Esophagus muscularis mucosa (tissue), 4 donors: ENCODE results near the gene SPON1. TPM values are rescaled to one million over a fixed set of nuclear protein-coding genes. Genes with fewer than 3 reads are reported as not detected.

Experiments
- DNase-seq: peaks from one replicate; pipeline ENCODE4 v3.0.0-alpha.2; 2017; ENCODE audit errors: extremely low spot score
- H3K27ac ChIP-seq, 4 donors: fragments of 200-600 bp; sonication (generic); replicated peaks in 1 of 4; 1 replicate in 3 of 4; 2 replicates in 1 of 4; pipeline ENCODE4 v1.5.1; 2016 to 2019; ENCODE audit warnings: mild to moderate bottlenecking in 1 of 4
- H3K27me3 ChIP-seq, 4 donors: fragments of 200-600 bp; sonication (generic); one replicate each; pipeline versions ENCODE4 v1.5.1 to v1.6.0; 2016 to 2019
- H3K36me3 ChIP-seq, 4 donors: fragments of 200-600 bp; sonication (generic); one replicate each; pipeline ENCODE4 v1.5.1; 2016 to 2019
- H3K4me1 ChIP-seq, 4 donors: fragments of 200-600 bp; sonication (generic); one replicate each; pipeline ENCODE4 v1.5.1; 2016 to 2019
- H3K4me3 ChIP-seq, 4 donors: fragments of 200-600 bp; sonication (generic); 1 replicate in 2 of 4; 2 replicates in 2 of 4; pipeline ENCODE4 v1.5.1; 2016 to 2019; ENCODE audit warnings: mild to moderate bottlenecking in 4 of 4, moderate library complexity in 1 of 4
- H3K9me3 ChIP-seq, 4 donors: fragments of 200-600 bp; sonication (generic); 1 replicate in 3 of 4; 2 replicates in 1 of 4; pipeline ENCODE4 v1.5.1; 2016 to 2019
- EP300 ChIP-seq: sonication (generic); formaldehyde crosslinking; IDR thresholded peaks from one replicate; pipeline ENCODE4 v1.6.1; 2017; ENCODE audit warnings: antibody characterized with exemption
- POLR2A ChIP-seq: fragments of 450-650 bp; IDR thresholded peaks from one replicate; pipeline ENCODE4 v1.6.1; 2017; ENCODE audit warnings: antibody characterized with exemption, moderate library complexity, mild to moderate bottlenecking, low read depth
- POLR2AphosphoS5 ChIP-seq, 2 donors: sonication (generic); formaldehyde crosslinking; IDR thresholded peaks; one replicate each; pipeline ENCODE4 v1.6.1; 2017; ENCODE audit warnings: antibody characterized with exemption in 2 of 2
- WGBS: methylation state at CpG from one replicate; pipeline ENCODE4 v1.1.5; 2018; 5-methylcytosine and 5-hydroxymethylcytosine counted together
- intact Hi-C: fragments of 100-400 bp; cut with DNase I; formaldehyde crosslinking; loops from one replicate; pipeline ENCODE4 v1.15.1; 2023
- total RNA-seq, 4 donors: library from RNA; depleted of rRNA; stranded (reverse); fragments of >200 nt; gene quantifications; one replicate each; pipeline versions ENCODE4 v1.1.0 to v1.2.1, GENCODE V29; 2016
- TF ChIP-seq, protein P1 (sequence below), 3 experiments: fragments of 200-600 bp in 2 of 3; fragments of 450-650 bp in 1 of 3; sonication (generic) in 2 of 3; IDR thresholded peaks; one replicate each; pipeline ENCODE4 v1.5.1; 2017 to 2019; ENCODE audit warnings: antibody characterized with exemption in 3 of 3, mild to moderate bottlenecking in 2 of 3, moderate library complexity in 1 of 3

Gene SPON1
- total RNA-seq, 4 donors from 2014 or later, result 12.5 to 25.2 (median 19.2) TPM

DNA sequence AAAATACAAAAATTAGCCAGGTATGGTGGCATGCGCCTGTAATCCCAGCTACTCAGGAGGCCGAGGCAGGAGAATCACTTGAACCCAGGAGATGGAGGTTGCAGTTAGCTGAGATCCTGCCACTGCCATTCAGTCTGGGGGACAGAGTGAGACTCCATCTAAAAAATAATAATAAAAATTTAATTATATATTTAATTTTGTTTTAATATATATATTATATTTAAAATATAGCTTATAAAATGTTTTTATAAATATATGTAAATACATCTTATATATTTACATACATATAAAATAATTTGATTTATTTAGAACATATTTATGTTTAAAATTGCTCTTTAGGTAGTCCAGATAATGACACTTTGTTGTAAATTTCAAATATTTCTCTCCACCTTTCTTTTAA, 82.9 kb downstream of the SPON1 start:
- DNase-seq, result no peak
- no peak overlapping the region for H3K4me3 ChIP-seq
- H3K9me3 ChIP-seq, result no peaks in the 10 kb centered on the region
- H3K4me1 ChIP-seq, result peaks cover 0 to 22% (median 16%) of the 10 kb centered on the region in 4 donors
- no peaks in the 10 kb centered on the region for H3K27me3 ChIP-seq
- 98% methylated on average over 2 of the region's 2 CpGs for WGBS
- no peaks in the 10 kb centered on the region for H3K36me3 ChIP-seq
- TF ChIP-seq, protein P1, sequence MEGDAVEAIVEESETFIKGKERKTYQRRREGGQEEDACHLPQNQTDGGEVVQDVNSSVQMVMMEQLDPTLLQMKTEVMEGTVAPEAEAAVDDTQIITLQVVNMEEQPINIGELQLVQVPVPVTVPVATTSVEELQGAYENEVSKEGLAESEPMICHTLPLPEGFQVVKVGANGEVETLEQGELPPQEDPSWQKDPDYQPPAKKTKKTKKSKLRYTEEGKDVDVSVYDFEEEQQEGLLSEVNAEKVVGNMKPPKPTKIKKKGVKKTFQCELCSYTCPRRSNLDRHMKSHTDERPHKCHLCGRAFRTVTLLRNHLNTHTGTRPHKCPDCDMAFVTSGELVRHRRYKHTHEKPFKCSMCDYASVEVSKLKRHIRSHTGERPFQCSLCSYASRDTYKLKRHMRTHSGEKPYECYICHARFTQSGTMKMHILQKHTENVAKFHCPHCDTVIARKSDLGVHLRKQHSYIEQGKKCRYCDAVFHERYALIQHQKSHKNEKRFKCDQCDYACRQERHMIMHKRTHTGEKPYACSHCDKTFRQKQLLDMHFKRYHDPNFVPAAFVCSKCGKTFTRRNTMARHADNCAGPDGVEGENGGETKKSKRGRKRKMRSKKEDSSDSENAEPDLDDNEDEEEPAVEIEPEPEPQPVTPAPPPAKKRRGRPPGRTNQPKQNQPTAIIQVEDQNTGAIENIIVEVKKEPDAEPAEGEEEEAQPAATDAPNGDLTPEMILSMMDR (IDR thresholded peaks at IDR 0.05), result no peak
- TF ChIP-seq POLR2A, result no peak
- no peak for TF ChIP-seq EP300
- no peak for TF ChIP-seq POLR2AphosphoS5 (IDR thresholded peaks at IDR 0.05)
- no peak overlapping the region for H3K27ac ChIP-seq
- intact Hi-C loops, result no loop called here

DNA sequence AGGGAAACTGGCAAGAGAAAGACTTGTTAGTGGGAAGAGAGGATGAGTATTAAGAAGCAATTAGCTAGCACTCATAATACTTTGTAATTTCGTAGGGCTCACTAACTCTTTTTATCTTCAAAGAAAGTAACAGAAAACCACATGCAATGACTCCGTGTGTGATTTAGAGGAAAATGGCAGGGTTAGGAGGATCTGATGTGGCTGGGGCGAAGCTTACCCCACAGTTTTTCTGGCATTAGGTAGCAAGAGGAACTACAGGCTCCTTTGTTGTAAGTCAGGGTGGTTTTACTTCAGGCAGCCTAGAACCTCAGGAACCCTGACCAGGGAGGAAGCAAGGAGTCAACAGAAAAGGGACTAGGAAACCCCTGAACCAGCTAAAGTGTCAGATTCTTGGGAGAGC, 89.7 kb downstream of the SPON1 start:
- WGBS, result 94% methylated on average over 3 of the region's 3 CpGs
- Histone ChIP-seq H3K4me1 (peaks cover 0 to 11% (median 9%) of the 10 kb centered on the region in 4 donors), H3K9me3 (no peaks in the 10 kb centered on the region), H3K27me3 (no peaks in the 10 kb centered on the region), H3K4me3 (no peak overlapping the region), H3K36me3 (no peaks in the 10 kb centered on the region), H3K27ac (no peak overlapping the region)
- no peak for TF ChIP-seq POLR2A
- TF ChIP-seq, protein P1 (IDR thresholded peaks at IDR 0.05), result no peak
- TF ChIP-seq POLR2AphosphoS5 (IDR thresholded peaks at IDR 0.05), result no peak
- no peak for TF ChIP-seq EP300
- DNase-seq, result no peak
- intact Hi-C loops, result no loop called here

DNA sequence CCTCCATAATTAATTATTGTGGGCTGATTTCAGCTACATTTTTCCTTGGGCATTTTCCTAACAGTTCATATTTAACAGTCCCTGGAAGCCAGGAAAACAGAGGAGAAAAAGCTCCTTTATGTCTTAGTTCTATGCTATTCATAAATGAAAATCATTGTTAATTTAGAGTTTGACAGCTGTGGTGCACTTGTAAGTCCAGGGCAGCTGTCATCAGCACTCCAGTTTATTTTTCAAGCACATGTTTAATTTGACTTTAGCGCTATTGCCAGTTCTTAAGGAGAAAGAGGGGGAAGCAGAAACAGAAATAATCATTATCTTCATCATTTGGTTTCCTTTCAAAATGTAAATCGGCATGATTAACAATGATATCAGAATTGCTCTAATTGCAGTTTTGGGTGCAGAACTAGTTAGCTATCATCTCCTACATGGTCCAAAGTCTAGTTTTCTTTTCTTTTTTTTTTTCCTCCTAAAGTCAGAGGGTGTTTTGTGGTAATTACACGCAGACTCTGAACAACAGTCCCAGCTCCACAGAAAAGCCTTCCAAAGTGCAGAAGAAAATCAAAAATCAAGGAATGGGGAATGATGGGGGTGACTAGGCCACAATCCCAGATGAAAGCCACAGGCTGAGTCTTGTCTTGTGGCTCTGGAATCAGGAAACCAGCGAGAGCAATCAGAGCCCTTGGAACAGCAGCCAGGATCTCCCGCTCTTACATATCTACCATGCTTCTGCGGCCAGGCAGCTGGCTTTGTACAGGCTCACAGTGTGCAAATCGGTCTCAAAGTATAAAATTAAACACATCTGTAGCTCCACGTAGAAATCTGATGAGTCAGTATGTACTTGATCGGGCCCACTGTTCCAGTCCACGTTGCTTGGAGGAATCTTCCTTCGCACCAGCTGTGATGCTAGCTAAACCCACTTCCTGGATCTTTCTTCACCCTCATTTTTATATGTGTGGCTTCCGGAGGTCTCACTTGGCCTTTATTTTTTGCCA, 91.9 kb downstream of the SPON1 start:
- intact Hi-C loops, result no loop called here
- DNase-seq, result no peak
- WGBS, result 74% methylated on average over 12 of the region's 12 CpGs
- Histone ChIP-seq H3K27me3 (no peaks in the 10 kb centered on the region), H3K4me1 (peaks cover 0 to 13% (median 9%) of the 10 kb centered on the region in 4 donors), H3K4me3 (no peak overlapping the region), H3K27ac (no peak overlapping the region), H3K36me3 (no peaks in the 10 kb centered on the region), H3K9me3 (no peaks in the 10 kb centered on the region)
- no peak for TF ChIP-seq POLR2AphosphoS5 (IDR thresholded peaks at IDR 0.05)
- TF ChIP-seq, protein P1 (IDR thresholded peaks at IDR 0.05), result no peak
- no peak for TF ChIP-seq POLR2A
- TF ChIP-seq EP300, result no peak

DNA sequence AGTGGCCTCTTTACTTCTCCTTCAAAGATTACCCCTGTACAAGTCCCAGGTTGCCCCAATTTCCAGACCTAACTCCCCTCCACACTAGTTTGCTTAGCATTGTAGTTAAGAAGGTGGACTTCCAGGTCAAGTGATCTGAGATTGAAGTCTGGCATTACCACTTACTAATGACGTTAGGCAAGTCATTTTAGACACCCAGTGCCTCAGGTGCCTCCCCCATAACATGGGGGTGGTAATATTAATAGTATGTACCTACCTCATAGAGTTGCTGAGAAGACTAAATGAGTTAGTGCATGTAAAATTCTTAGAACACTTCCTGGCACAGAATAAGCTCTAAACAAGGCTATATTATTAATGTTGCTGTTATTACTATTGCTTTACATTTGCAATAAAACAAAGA, 93.4 kb downstream of the SPON1 start:
- no peaks in the 10 kb centered on the region for H3K27me3 ChIP-seq
- intact Hi-C loops, result no loop called here

More for the DNA sequence above, 93.4 kb downstream of the SPON1 start:
- TF ChIP-seq POLR2AphosphoS5 (IDR thresholded peaks at IDR 0.05), result no peak
- TF ChIP-seq, protein P1 (IDR thresholded peaks at IDR 0.05), result no peak
- TF ChIP-seq POLR2A, result no peak
- Histone ChIP-seq H3K9me3 (no peaks in the 10 kb centered on the region), H3K4me1 (peaks cover 0 to 17% (median 9%) of the 10 kb centered on the region in 4 donors), H3K36me3 (no peaks in the 10 kb centered on the region), H3K4me3 (no peak overlapping the region), H3K27ac (no peak overlapping the region)
- WGBS, result 83% methylated on average over 1 of the region's 1 CpG
- no peak for DNase-seq
